HepG2 (cell line): Measurements from ENCODE around the gene TLR5. TPM values are rescaled to one million over a fixed set of nuclear protein-coding genes. Genes with fewer than 3 reads are reported as not detected.
A peak's percentile ranks its signal among the peaks of the same experiment; 100 is the strongest.

ENCODE experiments used
- CREM ChIP-seq, 2 experiments: sonication (generic) in 1 of 2; formaldehyde crosslinking in 1 of 2; IDR thresholded peaks; 2 replicates each; pipeline versions ENCODE4 v1.4.0 to v1.6.1; 2016 to 2020; ENCODE audit warnings: antibody characterized with exemption in 1 of 2, mild to moderate bottlenecking in 1 of 2, missing genetic modification reagents in 1 of 2
- DNMT1 ChIP-seq: sonication (generic); formaldehyde crosslinking; IDR thresholded peaks from 2 replicates; pipeline ENCODE4 v1.5.1; 2020; ENCODE audit warnings: mild to moderate bottlenecking, missing genetic modification reagents
- IRF2 ChIP-seq: IDR thresholded peaks from 2 replicates; pipeline ENCODE4 v1.6.1; 2018; ENCODE audit warnings: missing genetic modification reagents, missing compliant biosample characterization
- SAFB2 ChIP-seq: sonication (generic); formaldehyde crosslinking; IDR thresholded peaks from 2 replicates; pipeline ENCODE4 v1.5.1; 2020; ENCODE audit warnings: missing genetic modification reagents, low read depth, mild to moderate bottlenecking, borderline replicate concordance
- ZFP90 ChIP-seq: sonication (generic); formaldehyde crosslinking; IDR thresholded peaks from 2 replicates; pipeline ENCODE4 v1.8.0; 2022; ENCODE audit warnings: missing genetic modification reagents, mild to moderate bottlenecking, inconsistent platforms, borderline replicate concordance
- ZNF629 ChIP-seq: sonication (generic); formaldehyde crosslinking; conservative IDR thresholded peaks from 2 replicates; pipeline ENCODE4 v1.5.0; 2020; ENCODE audit warnings: missing genetic modification reagents
- polyA plus RNA-seq, 8 experiments: library from polyadenylated mRNA; depleted of rRNA in 3 of 8; stranded (reverse) in 7 of 8; unstranded in 1 of 8; fragments of >200 nt; fragmentation: Illumina TruSeq in 4 of 8; extraction: Trizol in 4 of 8; gene quantifications; 2 replicates each; pipeline versions ENCODE4 v1.2.1 to v1.2.3, GENCODE V29; 2011 to 2016; ENCODE audit warnings: low read depth in 4 of 8, missing spikeins in 1 of 8, mixed read lengths in 1 of 8; ENCODE audit not compliant: insufficient read depth in 1 of 8
- total RNA-seq, 5 experiments: library from RNA; depleted of rRNA; stranded (reverse); fragments of >200 nt; fragmentation: Illumina TruSeq; extraction: Trizol; gene quantifications; 2 replicates each; pipeline ENCODE4 v1.2.3, GENCODE V29; 2016; ENCODE audit warnings: low read depth in 1 of 5
- TF ChIP-seq, protein P1 (sequence below): sonication (generic); formaldehyde crosslinking; IDR thresholded peaks from 2 replicates; pipeline ENCODE4 v1.5.0; 2020; ENCODE audit warnings: mild to moderate bottlenecking, missing genetic modification reagents
- TF ChIP-seq, protein P2 (sequence below): sonication (generic); formaldehyde crosslinking; IDR thresholded peaks from 2 replicates; pipeline ENCODE4 v1.5.0; 2020; ENCODE audit warnings: mild to moderate bottlenecking, missing genetic modification reagents
- TF ChIP-seq, protein P3 (sequence below): sonication (generic); formaldehyde crosslinking; IDR thresholded peaks from 2 replicates; pipeline ENCODE4 v1.5.0; 2020; ENCODE audit warnings: missing genetic modification reagents
- TF ChIP-seq, protein P4 (sequence below): sonication (generic); formaldehyde crosslinking; IDR thresholded peaks from 2 replicates; pipeline ENCODE4 v1.4.0; 2020; ENCODE audit warnings: low read depth, mild to moderate bottlenecking, missing genetic modification reagents
- TF ChIP-seq, protein P5 (sequence below): sonication (generic); formaldehyde crosslinking; IDR thresholded peaks from 2 replicates; pipeline ENCODE4 v1.5.0; 2020; ENCODE audit warnings: missing genetic modification reagents
- TF ChIP-seq, protein P6 (sequence below), 2 experiments: sonication (generic) in 1 of 2; formaldehyde crosslinking in 1 of 2; IDR thresholded peaks; 2 replicates each; pipeline versions ENCODE4 v1.6.1 to v1.9.0; 2014 to 2022; ENCODE audit warnings: antibody characterized with exemption in 1 of 2, borderline replicate concordance in 1 of 2, inconsistent platforms in 1 of 2, low read depth in 1 of 2, missing genetic modification reagents in 1 of 2

The TLR5 gene
- total and polyA plus RNA-seq, 2 of the 13 experiments (the other 11 are each of a cell fraction or from before 2014, with no cell fraction given) = not detected

DNA sequence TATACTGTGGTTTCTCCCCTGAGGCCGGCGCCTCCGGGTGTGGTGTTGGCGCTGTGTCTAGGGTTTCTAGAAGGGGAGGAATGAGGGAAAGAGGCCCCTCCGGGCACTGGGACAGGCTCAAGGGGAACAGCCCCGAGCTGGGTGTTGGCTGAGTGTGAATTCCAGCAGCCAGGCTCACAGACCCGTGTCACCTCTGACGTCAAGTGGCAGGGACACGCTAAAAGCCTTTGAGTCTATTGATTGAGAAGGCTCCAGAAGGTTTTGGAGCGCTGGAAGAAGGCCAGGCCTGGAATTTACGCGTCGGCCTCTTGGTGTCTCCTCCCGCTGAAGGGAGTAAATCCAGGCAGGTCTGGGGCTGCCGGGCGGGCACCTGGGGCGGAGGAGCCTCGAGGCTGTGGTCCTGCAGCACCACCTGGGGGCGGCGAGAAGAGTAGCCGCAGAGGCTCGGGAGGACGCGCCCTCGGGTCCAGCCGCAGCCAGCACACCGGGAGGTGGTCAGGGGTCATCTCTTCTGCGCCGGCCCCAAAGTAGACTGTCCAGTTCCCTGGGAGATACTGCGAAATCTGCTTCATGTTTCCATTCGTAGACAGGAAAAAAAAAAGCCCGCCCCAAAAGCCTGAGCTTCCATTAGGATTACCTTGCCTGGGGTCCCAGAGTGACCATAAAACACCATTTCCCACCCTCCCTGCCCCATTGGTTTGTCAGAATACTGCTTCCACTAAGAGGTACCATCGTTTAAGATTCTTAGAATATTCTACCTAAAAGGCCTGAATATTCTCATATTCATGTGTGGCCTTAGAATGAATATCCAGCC, 61.7 kb downstream of the TLR5 start (continued):
- TF ChIP-seq, protein P1, sequence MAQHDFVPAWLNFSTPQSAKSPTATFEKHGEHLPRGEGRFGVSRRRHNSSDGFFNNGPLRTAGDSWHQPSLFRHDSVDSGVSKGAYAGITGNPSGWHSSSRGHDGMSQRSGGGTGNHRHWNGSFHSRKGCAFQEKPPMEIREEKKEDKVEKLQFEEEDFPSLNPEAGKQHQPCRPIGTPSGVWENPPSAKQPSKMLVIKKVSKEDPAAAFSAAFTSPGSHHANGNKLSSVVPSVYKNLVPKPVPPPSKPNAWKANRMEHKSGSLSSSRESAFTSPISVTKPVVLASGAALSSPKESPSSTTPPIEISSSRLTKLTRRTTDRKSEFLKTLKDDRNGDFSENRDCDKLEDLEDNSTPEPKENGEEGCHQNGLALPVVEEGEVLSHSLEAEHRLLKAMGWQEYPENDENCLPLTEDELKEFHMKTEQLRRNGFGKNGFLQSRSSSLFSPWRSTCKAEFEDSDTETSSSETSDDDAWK (CRISPR knock-in tag) = no peak
- no peak for TF ChIP-seq ZNF629 (CRISPR knock-in tag)
- TF ChIP-seq, protein P2, sequence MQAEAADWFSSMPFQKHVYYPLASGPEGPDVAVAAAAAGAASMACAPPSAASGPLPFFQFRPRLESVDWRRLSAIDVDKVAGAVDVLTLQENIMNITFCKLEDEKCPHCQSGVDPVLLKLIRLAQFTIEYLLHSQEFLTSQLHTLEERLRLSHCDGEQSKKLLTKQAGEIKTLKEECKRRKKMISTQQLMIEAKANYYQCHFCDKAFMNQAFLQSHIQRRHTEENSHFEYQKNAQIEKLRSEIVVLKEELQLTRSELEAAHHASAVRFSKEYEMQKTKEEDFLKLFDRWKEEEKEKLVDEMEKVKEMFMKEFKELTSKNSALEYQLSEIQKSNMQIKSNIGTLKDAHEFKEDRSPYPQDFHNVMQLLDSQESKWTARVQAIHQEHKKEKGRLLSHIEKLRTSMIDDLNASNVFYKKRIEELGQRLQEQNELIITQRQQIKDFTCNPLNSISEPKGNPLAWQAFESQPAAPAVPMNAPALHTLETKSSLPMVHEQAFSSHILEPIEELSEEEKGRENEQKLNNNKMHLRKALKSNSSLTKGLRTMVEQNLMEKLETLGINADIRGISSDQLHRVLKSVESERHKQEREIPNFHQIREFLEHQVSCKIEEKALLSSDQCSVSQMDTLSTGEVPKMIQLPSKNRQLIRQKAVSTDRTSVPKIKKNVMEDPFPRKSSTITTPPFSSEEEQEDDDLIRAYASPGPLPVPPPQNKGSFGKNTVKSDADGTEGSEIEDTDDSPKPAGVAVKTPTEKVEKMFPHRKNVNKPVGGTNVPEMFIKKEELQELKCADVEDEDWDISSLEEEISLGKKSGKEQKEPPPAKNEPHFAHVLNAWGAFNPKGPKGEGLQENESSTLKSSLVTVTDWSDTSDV (CRISPR knock-in tag) = no peak
- peak; percentile 68; the same call in 1 of the 2 replicates for TF ChIP-seq ZFP90 (CRISPR knock-in tag)
- TF ChIP-seq, protein P3, sequence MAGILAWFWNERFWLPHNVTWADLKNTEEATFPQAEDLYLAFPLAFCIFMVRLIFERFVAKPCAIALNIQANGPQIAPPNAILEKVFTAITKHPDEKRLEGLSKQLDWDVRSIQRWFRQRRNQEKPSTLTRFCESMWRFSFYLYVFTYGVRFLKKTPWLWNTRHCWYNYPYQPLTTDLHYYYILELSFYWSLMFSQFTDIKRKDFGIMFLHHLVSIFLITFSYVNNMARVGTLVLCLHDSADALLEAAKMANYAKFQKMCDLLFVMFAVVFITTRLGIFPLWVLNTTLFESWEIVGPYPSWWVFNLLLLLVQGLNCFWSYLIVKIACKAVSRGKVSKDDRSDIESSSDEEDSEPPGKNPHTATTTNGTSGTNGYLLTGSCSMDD (CRISPR knock-in tag) = no peak
- no peak for TF ChIP-seq DNMT1 (CRISPR knock-in tag)
- peak; percentile 56; the same call in 1 of the 2 replicates for TF ChIP-seq IRF2 (CRISPR knock-in tag)
- TF ChIP-seq CREM (IDR thresholded peaks at IDR 0.05) = no peak
- no peak for TF ChIP-seq CREM (CRISPR knock-in tag; IDR thresholded peaks at IDR 0.05)
- TF ChIP-seq, protein P4, sequence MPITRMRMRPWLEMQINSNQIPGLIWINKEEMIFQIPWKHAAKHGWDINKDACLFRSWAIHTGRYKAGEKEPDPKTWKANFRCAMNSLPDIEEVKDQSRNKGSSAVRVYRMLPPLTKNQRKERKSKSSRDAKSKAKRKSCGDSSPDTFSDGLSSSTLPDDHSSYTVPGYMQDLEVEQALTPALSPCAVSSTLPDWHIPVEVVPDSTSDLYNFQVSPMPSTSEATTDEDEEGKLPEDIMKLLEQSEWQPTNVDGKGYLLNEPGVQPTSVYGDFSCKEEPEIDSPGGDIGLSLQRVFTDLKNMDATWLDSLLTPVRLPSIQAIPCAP (CRISPR knock-in tag) = no peak
- no peak for TF ChIP-seq SAFB2 (CRISPR knock-in tag)
- TF ChIP-seq, protein P5, sequence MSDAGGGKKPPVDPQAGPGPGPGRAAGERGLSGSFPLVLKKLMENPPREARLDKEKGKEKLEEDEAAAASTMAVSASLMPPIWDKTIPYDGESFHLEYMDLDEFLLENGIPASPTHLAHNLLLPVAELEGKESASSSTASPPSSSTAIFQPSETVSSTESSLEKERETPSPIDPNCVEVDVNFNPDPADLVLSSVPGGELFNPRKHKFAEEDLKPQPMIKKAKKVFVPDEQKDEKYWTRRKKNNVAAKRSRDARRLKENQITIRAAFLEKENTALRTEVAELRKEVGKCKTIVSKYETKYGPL = no peak
- TF ChIP-seq, protein P6, sequence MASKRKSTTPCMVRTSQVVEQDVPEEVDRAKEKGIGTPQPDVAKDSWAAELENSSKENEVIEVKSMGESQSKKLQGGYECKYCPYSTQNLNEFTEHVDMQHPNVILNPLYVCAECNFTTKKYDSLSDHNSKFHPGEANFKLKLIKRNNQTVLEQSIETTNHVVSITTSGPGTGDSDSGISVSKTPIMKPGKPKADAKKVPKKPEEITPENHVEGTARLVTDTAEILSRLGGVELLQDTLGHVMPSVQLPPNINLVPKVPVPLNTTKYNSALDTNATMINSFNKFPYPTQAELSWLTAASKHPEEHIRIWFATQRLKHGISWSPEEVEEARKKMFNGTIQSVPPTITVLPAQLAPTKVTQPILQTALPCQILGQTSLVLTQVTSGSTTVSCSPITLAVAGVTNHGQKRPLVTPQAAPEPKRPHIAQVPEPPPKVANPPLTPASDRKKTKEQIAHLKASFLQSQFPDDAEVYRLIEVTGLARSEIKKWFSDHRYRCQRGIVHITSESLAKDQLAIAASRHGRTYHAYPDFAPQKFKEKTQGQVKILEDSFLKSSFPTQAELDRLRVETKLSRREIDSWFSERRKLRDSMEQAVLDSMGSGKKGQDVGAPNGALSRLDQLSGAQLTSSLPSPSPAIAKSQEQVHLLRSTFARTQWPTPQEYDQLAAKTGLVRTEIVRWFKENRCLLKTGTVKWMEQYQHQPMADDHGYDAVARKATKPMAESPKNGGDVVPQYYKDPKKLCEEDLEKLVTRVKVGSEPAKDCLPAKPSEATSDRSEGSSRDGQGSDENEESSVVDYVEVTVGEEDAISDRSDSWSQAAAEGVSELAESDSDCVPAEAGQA (IDR thresholded peaks at IDR 0.05; ENCODE audit: low read depth) = no peak; the same call in 1 of the 2 replicates
- TF ChIP-seq, protein P6 (CRISPR knock-in tag; IDR thresholded peaks at IDR 0.05; ENCODE audit: borderline replicate concordance) = no peak
